Neural progenitor cell (in vitro differentiated cells): Measurements from ENCODE around the gene CXCL1.

ENCODE experiments used
- CTCF ChIP-seq: fragments of 200-600 bp; sonication (generic); IDR thresholded peaks from 2 replicates; pipeline ENCODE4 v1.5.1; 2017; ENCODE audit warnings: antibody characterized with exemption, mild to moderate bottlenecking
- EZH2 ChIP-seq: fragments of 200-600 bp; sonication (generic); IDR thresholded peaks from 2 replicates; pipeline ENCODE4 v1.6.1; 2017; ENCODE audit warnings: antibody characterized with exemption, mild to moderate bottlenecking, moderate library complexity
- EZH2phosphoT487 ChIP-seq: fragments of 200-600 bp; sonication (generic); IDR thresholded peaks from 2 replicates; pipeline ENCODE4 v1.6.1; 2017; ENCODE audit warnings: antibody characterized with exemption

- no peak for TF ChIP-seq CTCF
- TF ChIP-seq EZH2 = no peak
- TF ChIP-seq EZH2phosphoT487 = no peak
These were observed 46.2 kb upstream of the CXCL1 start for GRCh38 chr4:73822812-73823504.
